ENCODE results near the gene AHRR. TPM values are rescaled to one million over a fixed set of nuclear protein-coding genes. Genes with fewer than 3 reads are reported as not detected.

AHRR gene
- total and polyA plus RNA-seq, 9 of the 15 experiments (the other 6 are each of a cell fraction or from before 2014, with no cell fraction given) = 0.06 to 1.6 (median 0.75) TPM; not detected in 1

DNA sequence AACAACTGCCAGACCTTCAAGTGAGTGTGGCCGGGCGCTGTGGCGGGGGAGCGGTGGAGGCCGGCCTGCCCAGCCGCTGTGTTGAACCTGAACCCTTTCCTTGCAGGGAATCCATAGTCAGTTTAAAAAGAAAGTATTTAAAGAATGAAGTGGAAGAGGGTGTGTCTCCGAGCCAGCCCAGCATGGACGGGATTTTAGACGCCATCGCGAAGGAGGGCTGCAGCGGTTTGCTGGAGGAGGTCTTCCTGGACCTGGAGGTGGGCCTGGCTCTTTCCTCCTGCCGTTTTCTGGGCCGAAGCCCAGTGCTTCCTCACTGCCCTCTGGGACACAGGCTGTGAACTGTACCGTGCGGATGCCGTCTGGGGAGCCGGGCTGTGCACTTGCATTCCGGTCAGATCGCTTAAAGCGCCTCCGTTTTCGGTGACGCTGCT lies 140.6 kb downstream of the AHRR start:
- no peak overlapping the region for H2AFZ ChIP-seq (ENCODE audit: low read depth, low read length)
- no peak overlapping the region for H3K4me3 ChIP-seq
- H3K27me3 ChIP-seq (ENCODE audit: control insufficient read depth in 2 of 2, insufficient read depth in 2 of 2, low read length in 2 of 2) = no peaks in the 10 kb centered on the region
- in situ Hi-C loops (cut with MboI) (no loop called here), intact Hi-C loops (cut with micrococcal nuclease) (no loop called here)
- H3K9ac ChIP-seq (ENCODE audit: insufficient read depth in 1 of 2, low read depth in 2 of 2, low read length in 2 of 2) = no peak overlapping the region
- CTCF ChIA-PET (ENCODE audit: low intra/inter-chr PET ratio) = no interaction called here
- 97% methylated on average over 24 of the region's 24 CpGs for WGBS (ENCODE audit: insufficient coverage, low coverage, missing lambda C conversion rate)
- TF ChIP-seq TCF3 (CRISPR knock-in tag; IDR thresholded peaks at IDR 0.05) (no peak), ARNT (IDR thresholded peaks at IDR 0.05) (no peak), GABPB1 (CRISPR knock-in tag; IDR thresholded peaks at IDR 0.05) (no peak), CBFA2T3 (IDR thresholded peaks at IDR 0.05) (no peak)
- TF ChIP-seq, protein P1, sequence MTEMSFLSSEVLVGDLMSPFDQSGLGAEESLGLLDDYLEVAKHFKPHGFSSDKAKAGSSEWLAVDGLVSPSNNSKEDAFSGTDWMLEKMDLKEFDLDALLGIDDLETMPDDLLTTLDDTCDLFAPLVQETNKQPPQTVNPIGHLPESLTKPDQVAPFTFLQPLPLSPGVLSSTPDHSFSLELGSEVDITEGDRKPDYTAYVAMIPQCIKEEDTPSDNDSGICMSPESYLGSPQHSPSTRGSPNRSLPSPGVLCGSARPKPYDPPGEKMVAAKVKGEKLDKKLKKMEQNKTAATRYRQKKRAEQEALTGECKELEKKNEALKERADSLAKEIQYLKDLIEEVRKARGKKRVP (CRISPR knock-in tag; IDR thresholded peaks at IDR 0.05) = no peak
- BruUV-seq (replicated peaks) = no TSS peak
- no peak for DNase-seq (ENCODE audit: extremely low read depth in 1 of 4, low spot score in 3 of 4)
- H3K36me3 ChIP-seq (ENCODE audit: control insufficient read depth, insufficient read depth, low read length) = peaks cover 82% of the 10 kb centered on the region; the same call in 2 of the 3 replicates
- H3K9me1 ChIP-seq (ENCODE audit: control insufficient read depth, insufficient read depth, low read length) = no peaks in the 10 kb centered on the region
- peaks cover 0 to 28% of the 10 kb centered on the region in 2 experiments; a peak in 1 of 5 replicates for H3K4me1 ChIP-seq (replicated peaks in 1 of 2; ENCODE audit: control insufficient read depth in 2 of 2, insufficient read depth in 2 of 2, low read length in 2 of 2)
- no peak overlapping the region for H3K27ac ChIP-seq (ENCODE audit: extremely low read depth, low read depth, low read length)
- no peaks in the 10 kb centered on the region for H3K79me2 ChIP-seq (ENCODE audit: control insufficient read depth, insufficient read depth, low read length)
- H3K9me3 ChIP-seq (replicated peaks; ENCODE audit: control insufficient read depth, insufficient read depth, low read depth, low read length) = no peaks in the 10 kb centered on the region
- H3K4me2 ChIP-seq (ENCODE audit: insufficient read depth, low read length) = no peak overlapping the region
- no peaks in the 10 kb centered on the region for H4K20me1 ChIP-seq (replicated peaks; ENCODE audit: control insufficient read depth, insufficient read depth, low read length)
- FAIRE-seq = no peak
- POLR2A ChIA-PET = no interaction called here
- no peak for ATAC-seq

DNA sequence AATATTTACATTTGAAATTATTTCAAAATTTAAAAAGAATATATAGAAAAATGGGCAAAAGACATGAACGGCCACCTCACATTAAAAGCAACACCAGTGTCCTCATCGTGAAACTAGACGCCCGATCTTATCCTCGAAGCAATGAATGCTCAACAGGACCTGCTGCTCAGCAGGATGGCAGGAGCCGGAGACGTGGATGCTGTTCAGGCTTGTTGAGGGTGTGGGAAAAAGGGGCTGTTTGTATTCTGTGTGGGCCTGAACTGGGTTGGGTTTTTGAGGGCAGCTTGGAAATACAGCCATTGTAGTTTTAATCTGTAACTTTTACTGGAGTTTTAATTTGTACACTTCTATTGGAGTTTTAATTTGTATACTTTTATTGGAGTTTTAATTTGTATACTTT lies 141.8 kb downstream of the AHRR start:
- Histone ChIP-seq H3K36me3 (ENCODE audit: control insufficient read depth, insufficient read depth, low read length) (peaks cover 70% of the 10 kb centered on the region; the same call in 2 of the 3 replicates), H3K4me1 (replicated peaks in 1 of 2; ENCODE audit: control insufficient read depth in 2 of 2, insufficient read depth in 2 of 2, low read length in 2 of 2) (peaks cover 0 to 28% of the 10 kb centered on the region in 2 experiments; a peak in 1 of 5 replicates), H3K9ac (ENCODE audit: insufficient read depth in 1 of 2, low read depth in 2 of 2, low read length in 2 of 2) (no peak overlapping the region), H3K4me3 (no peak overlapping the region), H3K27me3 (ENCODE audit: control insufficient read depth in 2 of 2, insufficient read depth in 2 of 2, low read length in 2 of 2) (no peaks in the 10 kb centered on the region), H3K9me3 (replicated peaks; ENCODE audit: control insufficient read depth, insufficient read depth, low read depth, low read length) (no peaks in the 10 kb centered on the region), H2AFZ (ENCODE audit: low read depth, low read length) (no peak overlapping the region), H3K4me2 (ENCODE audit: insufficient read depth, low read length) (no peak overlapping the region), H3K9me1 (ENCODE audit: control insufficient read depth, insufficient read depth, low read length) (no peaks in the 10 kb centered on the region), H4K20me1 (replicated peaks; ENCODE audit: control insufficient read depth, insufficient read depth, low read length) (no peaks in the 10 kb centered on the region), H3K27ac (ENCODE audit: extremely low read depth, low read depth, low read length) (no peak overlapping the region), H3K79me2 (ENCODE audit: control insufficient read depth, insufficient read depth, low read length) (no peaks in the 10 kb centered on the region)
- 80% methylated on average over 7 of the region's 7 CpGs for WGBS (ENCODE audit: insufficient coverage, low coverage, missing lambda C conversion rate)
- ChIA-PET POLR2A (no interaction called here), CTCF (ENCODE audit: low intra/inter-chr PET ratio) (no interaction called here)
- DNase-seq (ENCODE audit: extremely low read depth in 1 of 4, low spot score in 3 of 4) (no peak), FAIRE-seq (no peak), ATAC-seq (no peak)
- TF ChIP-seq SP1 (CRISPR knock-in tag; IDR thresholded peaks at IDR 0.05) (no peak), SMAD4 (CRISPR knock-in tag; conservative IDR thresholded peaks at IDR 0.05) (no peak), ZZZ3 (IDR thresholded peaks at IDR 0.05) (no peak), ZFP30 (CRISPR knock-in tag; IDR thresholded peaks at IDR 0.05; ENCODE audit: borderline replicate concordance) (0 out of 2 replicates have a peak, but pooled peaks have one; percentile 16)
- intact Hi-C loops (cut with micrococcal nuclease) (no loop called here), in situ Hi-C loops (cut with MboI) (no loop called here)
- no TSS peak for BruUV-seq (replicated peaks)
